Naive B cell (primary cell): ENCODE results near the gene YIPF2. TPM values are rescaled to one million over a fixed set of nuclear protein-coding genes. Genes with fewer than 3 reads are reported as not detected.

Experiments used
- ATAC-seq, 2 donors: fragments of 150-1000 bp; cut with Tn5 transposase; 2 replicates each; pipeline ENCODE4 v1.10.0; 2021; ENCODE audit warnings: low read depth in 2 of 2, mild to moderate bottlenecking in 2 of 2, moderate library complexity in 2 of 2
- DNase-seq: peaks from one replicate; pipeline ENCODE4 v3.0.0; 2022
- H3K27ac Mint-ChIP-seq, 6 donors: one replicate each; pipeline ENCODE4 v1.8.0; 2020 to 2022; ENCODE audit warnings: mild to moderate bottlenecking in 6 of 6, mixed read lengths in 6 of 6, moderate library complexity in 5 of 6, inconsistent platforms in 2 of 6
- H3K27me3 Mint-ChIP-seq, 3 donors: one replicate each; pipeline ENCODE4 v1.8.0; 2021 to 2022; ENCODE audit warnings: mixed read lengths in 3 of 3, mild to moderate bottlenecking in 1 of 3
- H3K36me3 Mint-ChIP-seq, 2 donors: one replicate each; pipeline ENCODE4 v1.8.0; 2020 to 2022; ENCODE audit warnings: mixed read lengths in 2 of 2, inconsistent platforms in 1 of 2, mild to moderate bottlenecking in 1 of 2
- H3K4me1 Mint-ChIP-seq, 3 donors: one replicate each; pipeline ENCODE4 v1.8.0; 2020 to 2022; ENCODE audit warnings: mixed read lengths in 3 of 3, inconsistent platforms in 1 of 3, mild to moderate bottlenecking in 1 of 3, moderate library complexity in 1 of 3
- H3K4me3 Mint-ChIP-seq, 8 donors: one replicate each; pipeline ENCODE4 v1.8.0; 2020 to 2022; ENCODE audit warnings: mild to moderate bottlenecking in 8 of 8, mixed read lengths in 8 of 8, moderate library complexity in 8 of 8, inconsistent platforms in 2 of 8
- H3K9me3 Mint-ChIP-seq, 7 donors: one replicate each; pipeline ENCODE4 v1.8.0; 2020 to 2022; ENCODE audit warnings: mixed read lengths in 7 of 7, mild to moderate bottlenecking in 5 of 7, inconsistent platforms in 2 of 7, moderate library complexity in 1 of 7
- polyA plus RNA-seq, 6 donors: library from polyadenylated mRNA; unstranded; fragments of 300-500 nt; fragmentation: Illumina TruSeq; gene quantifications; one replicate each; pipeline ENCODE4 v1.2.3, GENCODE V29; 2021; ENCODE audit warnings: low read depth in 6 of 6

YIPF2 gene
- polyA plus RNA-seq, 6 donors from 2014 or later: 3.7 to 18.5 (median 7.4) TPM

DNA sequence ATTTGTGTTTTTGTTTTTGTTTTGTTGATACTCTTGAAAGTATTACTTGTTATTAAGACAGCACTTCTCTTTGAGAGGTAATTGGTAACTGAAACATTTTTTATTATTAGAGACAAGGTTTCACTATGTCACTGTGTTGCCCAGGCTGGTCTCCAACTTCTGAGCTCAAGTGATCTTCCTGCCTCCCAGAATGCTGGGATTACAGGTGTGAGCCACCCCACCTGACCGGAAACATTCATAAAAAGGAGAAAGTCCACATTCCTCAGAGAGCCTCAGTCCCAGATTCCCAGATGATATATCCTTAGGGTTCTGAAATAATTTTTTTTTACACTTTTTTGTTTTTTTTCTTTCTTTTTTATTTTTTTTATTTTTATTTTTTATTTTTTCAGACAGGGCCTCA, 54.4 kb downstream of the YIPF2 start:
- H3K27ac Mint-ChIP-seq: no peak overlapping the region
- peak overlapping the region in 4 of 8 donors; percentile 31 to 84 (median 60) for H3K4me3 Mint-ChIP-seq
- H3K4me1 Mint-ChIP-seq: peaks cover 29 to 46% (median 43%) of the 10 kb centered on the region in 3 donors
- no peak for DNase-seq
- H3K36me3 Mint-ChIP-seq: no peaks in the 10 kb centered on the region
- H3K27me3 Mint-ChIP-seq: no peaks in the 10 kb centered on the region
- no peaks in the 10 kb centered on the region for H3K9me3 Mint-ChIP-seq
- no peak for ATAC-seq

DNA sequence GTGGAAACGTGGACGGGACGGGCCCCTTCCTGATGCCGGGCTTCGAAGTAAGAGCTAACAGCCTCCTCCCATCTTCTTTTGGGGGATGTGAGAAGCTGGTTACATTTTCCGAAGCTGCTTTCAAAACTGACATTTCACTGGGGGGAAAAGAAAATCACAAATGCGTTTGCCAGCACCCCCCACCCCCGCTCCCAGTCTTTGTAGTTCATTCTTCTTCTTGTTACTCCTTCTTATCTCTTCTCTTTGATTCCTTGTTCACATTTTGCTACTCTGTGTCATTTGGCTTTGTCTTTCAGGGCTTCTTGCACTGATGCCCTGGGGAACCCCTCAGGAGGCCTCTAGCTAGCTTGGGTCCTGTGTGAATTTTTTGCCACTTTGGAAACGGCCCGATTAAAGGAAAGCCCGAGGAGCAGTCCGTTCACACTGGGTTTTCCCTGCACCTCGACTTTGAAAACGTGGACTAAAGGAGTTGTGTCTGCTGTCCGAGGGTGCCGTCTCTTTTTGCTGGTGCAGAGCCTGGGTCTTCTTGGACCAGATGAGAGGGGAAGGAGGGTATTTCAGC, 55.8 kb downstream of the YIPF2 start:
- no peaks in the 10 kb centered on the region for H3K9me3 Mint-ChIP-seq
- peak overlapping the region; percentile 72 to 94 (median 83) for H3K4me3 Mint-ChIP-seq
- H3K36me3 Mint-ChIP-seq: no peaks in the 10 kb centered on the region
- ATAC-seq (no peak), DNase-seq (no peak)
- no peaks in the 10 kb centered on the region for H3K27me3 Mint-ChIP-seq
- H3K4me1 Mint-ChIP-seq: peaks cover 35 to 52% (median 43%) of the 10 kb centered on the region in 3 donors
- H3K27ac Mint-ChIP-seq: peak overlapping the region in 4 of 6 donors; percentile 31 to 75 (median 61)

Other genes starting within 250 kb of the YIPF2 start
- gene QTRT1, start 227.2 kb downstream of the YIPF2 start, polyA plus RNA-seq: 10 to 100 TPM; 39.0 to 82.5 (median 46.2) TPM
- 100 to 1,000 TPM in 1 of 6 donors, 10 to 100 TPM in 5; 53.6 to 111 (median 63.0) TPM for gene DNM2, start 210.6 kb downstream of the YIPF2 start, polyA plus RNA-seq
- 10 to 100 TPM; 17.4 to 25.8 (median 22.3) TPM for gene TMED1, start 92.4 kb downstream of the YIPF2 start, polyA plus RNA-seq
- 1 to 10 TPM; 1.5 to 5.3 (median 1.9) TPM for gene C19orf38, start 80.2 kb downstream of the YIPF2 start, polyA plus RNA-seq
- under 1 TPM; 0.37 to 0.75 (median 0.63) TPM for gene CARM1, start 57.1 kb downstream of the YIPF2 start, polyA plus RNA-seq
- 10 to 100 TPM in 5 of 6 donors, 1 to 10 TPM in 1; 4.3 to 24.0 (median 17.9) TPM for gene TIMM29, start 172 bp upstream of the YIPF2 start, polyA plus RNA-seq
- 10 to 100 TPM in 1 of 6 donors, 1 to 10 TPM in 5; 4.1 to 21.9 (median 7.2) TPM for gene SMARCA4, start 32.4 kb upstream of the YIPF2 start, polyA plus RNA-seq
- gene LDLR, start 160.8 kb upstream of the YIPF2 start, polyA plus RNA-seq: 1 to 10 TPM in 3 of 6 donors, under 1 TPM in 3; 0.35 to 2.6 (median 1.0) TPM
- not detected for gene SPC24, start 227.1 kb upstream of the YIPF2 start, polyA plus RNA-seq